IMR-90 (cell line): ENCODE measurements around the gene TRIO. TPM values are rescaled to one million over a fixed set of nuclear protein-coding genes. Genes with fewer than 3 reads are reported as not detected.

Experiments used
- ATAC-seq: fragments of 200-7000 bp; cut with Tn5 transposase; 2 replicates; pipeline ENCODE4 v1.9.1; 2020; ENCODE audit warnings: low read depth, mild to moderate bottlenecking, moderate library complexity
- BruUV-seq: library from RNA; stranded (reverse); fragments of 400-500 nt; replicated peaks from 2 replicates; lab custom pipeline; 2021; lab: Mats Ljungman, UMichigan
- CTCF ChIA-PET: fragments of 300-600 bp; formaldehyde crosslinking; extraction: SDS; loops from one replicate; lab custom pipeline; 2021; ENCODE audit warnings: antibody characterized with exemption; lab: Yijun Ruan, JAX
- POLR2A ChIA-PET: fragments of 300-600 bp; sonication (Branson Sonifier 250); formaldehyde crosslinking; loops from one replicate; lab custom pipeline; 2022; ENCODE audit warnings: antibody characterized with exemption; ENCODE audit not compliant: unreplicated experiment; lab: Charles Lee
- DNase-seq: peaks from one replicate; pipeline ENCODE4 v3.0.0; 2013
- H2AFZ ChIP-seq: replicated peaks from 2 replicates; pipeline ENCODE3; 2013; ENCODE audit warnings: low read length, mild to moderate bottlenecking; ENCODE audit not compliant: poor library complexity
- H2AK5ac ChIP-seq: 2 replicates; pipeline ENCODE4 v1.6.1; 2013; ENCODE audit warnings: low read depth, low read length, inconsistent platforms
- H2AK9ac ChIP-seq: replicated peaks from 2 replicates; pipeline ENCODE3; 2013; ENCODE audit warnings: mild to moderate bottlenecking, low read depth, low read length, moderate library complexity; ENCODE audit not compliant: poor library complexity
- H2BK120ac ChIP-seq: 2 replicates; pipeline ENCODE4 v1.6.1; 2013; ENCODE audit warnings: low read depth, low read length, inconsistent platforms
- H2BK15ac ChIP-seq: 3 replicates; pipeline ENCODE4 v1.6.1; 2013; ENCODE audit warnings: low read depth, low read length, inconsistent platforms
- H2BK20ac ChIP-seq: 2 replicates; pipeline ENCODE4 v1.6.1; 2013; ENCODE audit warnings: low read depth, mild to moderate bottlenecking, inconsistent platforms, low read length, moderate library complexity
- H2BK5ac ChIP-seq: 2 replicates; pipeline ENCODE4 v1.6.1; 2013; ENCODE audit warnings: mild to moderate bottlenecking, low read depth, low read length, inconsistent platforms; ENCODE audit not compliant: poor library complexity, severe bottlenecking
- H3K14ac ChIP-seq: replicated peaks from 2 replicates; pipeline ENCODE4 v1.6.1; 2013; ENCODE audit warnings: low read depth, low read length, inconsistent platforms
- H3K18ac ChIP-seq: 2 replicates; pipeline ENCODE4 v1.6.1; 2013; ENCODE audit warnings: low read depth, low read length, control low read depth
- H3K23ac ChIP-seq: 2 replicates; pipeline ENCODE4 v1.6.1; 2013; ENCODE audit warnings: low read depth, low read length, inconsistent platforms
- H3K27ac ChIP-seq: 2 replicates; pipeline ENCODE4 v1.5.1; 2013; ENCODE audit warnings: mild to moderate bottlenecking, control low read depth, low read length; ENCODE audit not compliant: insufficient read depth
- H3K27me3 ChIP-seq: 2 replicates; pipeline ENCODE4 v1.6.1; 2013; ENCODE audit warnings: low read length; ENCODE audit not compliant: control insufficient read depth, insufficient read depth
- H3K36me3 ChIP-seq: 2 replicates; pipeline ENCODE4 v1.6.1; 2013; ENCODE audit warnings: low read length, mixed read lengths; ENCODE audit not compliant: control insufficient read depth, insufficient read depth
- H3K4ac ChIP-seq: 2 replicates; pipeline ENCODE4 v1.6.1; 2013; ENCODE audit warnings: low read depth, low read length, inconsistent platforms
- H3K4me1 ChIP-seq: 2 replicates; pipeline ENCODE4 v1.6.1; 2013; ENCODE audit warnings: low read length, mixed read lengths; ENCODE audit not compliant: control insufficient read depth, insufficient read depth
- H3K4me2 ChIP-seq: 2 replicates; pipeline ENCODE4 v1.6.1; 2013; ENCODE audit warnings: low read depth, mild to moderate bottlenecking, control low read depth, low read length, moderate library complexity
- H3K4me3 ChIP-seq: 2 replicates; pipeline ENCODE4 v1.5.1; 2013; ENCODE audit warnings: low read depth, mild to moderate bottlenecking, control low read depth, low read length, moderate library complexity; ENCODE audit not compliant: insufficient read depth
- H3K56ac ChIP-seq: 2 replicates; pipeline ENCODE4 v1.6.1; 2013; ENCODE audit warnings: low read length, inconsistent platforms; ENCODE audit not compliant: insufficient read depth; ENCODE audit errors: extremely low read depth
- H3K79me1 ChIP-seq, 2 experiments: 2 replicates each; pipeline ENCODE4 v1.6.1; 2013; ENCODE audit warnings: low read length in 2 of 2, inconsistent platforms in 1 of 2, low read depth in 1 of 2
- H3K9ac ChIP-seq: 2 replicates; pipeline ENCODE4 v1.6.1; 2013; ENCODE audit warnings: low read depth, low read length, control low read depth
- H3K9me1 ChIP-seq: 2 replicates; pipeline ENCODE4 v1.6.1; 2013; ENCODE audit warnings: low read length, inconsistent platforms; ENCODE audit not compliant: insufficient read depth
- H3K9me3 ChIP-seq: 2 replicates; pipeline ENCODE4 v1.6.1; 2013; ENCODE audit warnings: low read length; ENCODE audit not compliant: control insufficient read depth, insufficient read depth
- H4K20me1 ChIP-seq: 2 replicates; pipeline ENCODE4 v1.6.1; 2013; ENCODE audit warnings: low read length, inconsistent platforms; ENCODE audit not compliant: insufficient read depth
- H4K5ac ChIP-seq: 2 replicates; pipeline ENCODE4 v1.6.1; 2013; ENCODE audit warnings: mild to moderate bottlenecking, low read depth, low read length, control low read depth
- H4K8ac ChIP-seq, 2 experiments: 2 replicates each; pipeline ENCODE4 v1.6.1; 2013; ENCODE audit warnings: low read depth in 2 of 2, low read length in 2 of 2, control low read depth in 1 of 2, inconsistent platforms in 1 of 2
- H4K91ac ChIP-seq: 2 replicates; pipeline ENCODE4 v1.6.1; 2013; ENCODE audit warnings: low read depth, low read length, inconsistent platforms; ENCODE audit not compliant: insufficient read depth
- CEBPB ChIP-seq: IDR thresholded peaks from 2 replicates; pipeline ENCODE4 v1.6.1; 2012; ENCODE audit warnings: low read depth, low read length, improper control_type of control experiment
- MXI1 ChIP-seq: IDR thresholded peaks from 2 replicates; pipeline ENCODE4 v1.6.1; 2012; ENCODE audit warnings: low read depth, mild to moderate bottlenecking, low read length, moderate library complexity, borderline replicate concordance
- POLR2A ChIP-seq: IDR thresholded peaks from 2 replicates; pipeline ENCODE4 v1.6.1; 2012; ENCODE audit warnings: mild to moderate bottlenecking, low read depth, low read length
- RAD21 ChIP-seq: IDR thresholded peaks from 2 replicates; pipeline ENCODE4 v1.6.1; 2012; ENCODE audit warnings: low read length, improper control_type of control experiment
- RCOR1 ChIP-seq: IDR thresholded peaks from 2 replicates; pipeline ENCODE4 v1.6.1; 2012; ENCODE audit warnings: mild to moderate bottlenecking, low read length, improper control_type of control experiment; ENCODE audit not compliant: insufficient replicate concordance
- SMC3 ChIP-seq: fragments of 150-350 bp; IDR thresholded peaks from 2 replicates; pipeline ENCODE4 v1.6.1; 2016; ENCODE audit warnings: low read depth, mild to moderate bottlenecking, antibody characterized with exemption, low read length, moderate library complexity
- WGBS, 2 experiments: methylation state at CpG; one replicate each; pipeline versions ENCODE4 v1.1.5 to v1.1.7; 2013; ENCODE audit warnings: missing lambda C conversion rate in 2 of 2; ENCODE audit not compliant: insufficient read length in 1 of 2; ENCODE audit errors: extremely low coverage in 2 of 2; 5-methylcytosine and 5-hydroxymethylcytosine counted together
- dilution Hi-C: fragments of 300-500 bp; cut with HindIII; formaldehyde crosslinking; loops from one replicate; pipeline ENCODE4 v1.14.3; 2018; ENCODE audit warnings: low sequenced_read_pairs; ENCODE audit not compliant: unreplicated experiment
- in situ Hi-C: fragments of 300-500 bp; cut with MboI; formaldehyde crosslinking; loops from 3 replicates; pipeline ENCODE4 v1.14.3; 2019; ENCODE audit warnings: low sequenced_read_pairs, inconsistent platforms, mixed read lengths
- intact Hi-C: fragments of 100-400 bp; cut with micrococcal nuclease; formaldehyde crosslinking; loops from 2 replicates; pipeline ENCODE4 v1.10.0; 2022
- polyA plus RNA-seq, 3 experiments: library from polyadenylated mRNA; depleted of rRNA; stranded (reverse); fragments of >200 nt; gene quantifications; 2 replicates each; pipeline ENCODE4 v1.2.3, GENCODE V29; 2012; ENCODE audit warnings: low replicate concordance in 1 of 3
- total RNA-seq: library from RNA; depleted of rRNA; stranded (reverse); fragments of >200 nt; gene quantifications from 2 replicates; pipeline ENCODE4 v1.2.3, GENCODE V29; 2012

Gene TRIO
- total and polyA plus RNA-seq, 2 of the 4 experiments (the other 2 are of a cell fraction), result 206 to 522 TPM

DNA sequence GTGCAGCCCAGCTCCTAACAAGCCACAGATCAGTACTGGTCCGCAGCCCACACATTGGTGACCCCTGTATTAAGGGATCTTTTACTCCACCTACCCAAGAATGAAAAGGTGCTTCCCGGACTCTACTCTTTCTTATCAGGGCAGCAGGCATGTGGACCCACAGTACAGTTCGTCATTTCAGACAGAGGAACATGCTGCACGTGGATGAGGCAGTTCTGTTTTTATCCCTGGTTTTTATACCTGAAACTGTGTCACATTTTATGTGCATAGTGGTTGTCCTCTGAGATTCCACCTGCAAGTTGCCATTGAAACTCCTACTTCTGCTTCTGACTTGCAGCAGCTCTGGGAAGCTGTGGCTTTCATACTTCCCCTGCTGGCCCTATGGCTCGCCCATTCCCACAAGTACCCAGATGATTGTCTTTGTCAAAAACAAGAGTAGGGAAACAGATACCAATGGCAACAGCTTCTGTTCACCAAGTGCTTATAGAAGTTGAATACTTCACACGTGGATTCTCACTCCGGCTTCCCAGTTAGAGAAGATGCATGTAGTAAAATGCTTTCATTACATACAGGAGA is 208.0 kb downstream of the TRIO start:
- H3K79me1 ChIP-seq, result peaks cover 47 to 87% of the 10 kb centered on the region in 2 experiments
- H3K4me2 ChIP-seq, result no peak overlapping the region
- no peak overlapping the region for H2AK5ac ChIP-seq
- H4K8ac ChIP-seq, result no peak overlapping the region
- no peak overlapping the region for H3K14ac ChIP-seq
- H3K36me3 ChIP-seq, result peaks cover 54% of the 10 kb centered on the region
- ChIA-PET CTCF (interaction anchor here (1.4 kb wide), 1 partner anchor 12 kb away, joined by 6 read pairs; no protein-coding TSS in a partner anchor), POLR2A (no interaction called here)
- H3K9me3 ChIP-seq, result no peaks in the 10 kb centered on the region
- H3K27ac ChIP-seq, result no peak overlapping the region
- H2BK5ac ChIP-seq, result no peak overlapping the region
- no peak overlapping the region for H2BK15ac ChIP-seq
- TF ChIP-seq CEBPB, result no peak
- TF ChIP-seq POLR2A, result no peak
- TF ChIP-seq RCOR1, result no peak
- no peak for TF ChIP-seq SMC3
- TF ChIP-seq RAD21, result no peak
- no peak for TF ChIP-seq MXI1
- H3K56ac ChIP-seq, result no peak overlapping the region
- H3K27me3 ChIP-seq, result no peaks in the 10 kb centered on the region
- dilution Hi-C loops (no loop called here), intact Hi-C loops (no loop called here), in situ Hi-C loops (no loop called here)
- peaks cover 26% of the 10 kb centered on the region for H3K4me1 ChIP-seq
- H3K9ac ChIP-seq, result no peak overlapping the region
- ATAC-seq, result no peak
- peaks cover 32% of the 10 kb centered on the region for H3K9me1 ChIP-seq
- H2BK20ac ChIP-seq, result no peak overlapping the region
- no peak overlapping the region for H3K23ac ChIP-seq
- H3K4me3 ChIP-seq, result no peak overlapping the region
- no TSS peak for BruUV-seq
- 100% methylated on average over 1 of the region's 7 CpGs; no CpG with 5 or more reads in 1 of the 2 experiments for WGBS, 2 experiments
- H4K5ac ChIP-seq, result no peak overlapping the region
- DNase-seq, result no peak
- H3K18ac ChIP-seq, result no peak overlapping the region
- no peak overlapping the region for H4K91ac ChIP-seq
- H2BK120ac ChIP-seq, result no peak overlapping the region
- no peak overlapping the region for H2AK9ac ChIP-seq
- H2AFZ ChIP-seq, result no peak overlapping the region
- H4K20me1 ChIP-seq, result peaks cover 92% of the 10 kb centered on the region
- no peak overlapping the region for H3K4ac ChIP-seq
